HepG2 (cell line): Measurements from ENCODE around the gene NUTM2D.
"Not testable (repeated sequence)": the region's sequence is repeated elsewhere in the genome, so short reads cannot be mapped to it uniquely, and the experiment has no call there.

Experiments
- ARHGAP35 ChIP-seq: sonication (generic); formaldehyde crosslinking; IDR thresholded peaks from 2 replicates; pipeline ENCODE4 v1.9.0; 2022; ENCODE audit warnings: mild to moderate bottlenecking, inconsistent platforms, moderate library complexity, missing genetic modification reagents, borderline replicate concordance
- DMAP1 ChIP-seq: IDR thresholded peaks from 2 replicates; pipeline ENCODE4 v1.6.1; 2016
- FOXK1 ChIP-seq: sonication (generic); formaldehyde crosslinking; IDR thresholded peaks from 2 replicates; pipeline ENCODE4 v1.4.0; 2020; ENCODE audit warnings: low read depth, missing genetic modification reagents, borderline replicate concordance
- KDM1A ChIP-seq: IDR thresholded peaks from 2 replicates; pipeline ENCODE4 v1.6.1; 2016; ENCODE audit warnings: missing compliant biosample characterization
- MBD4 ChIP-seq: IDR thresholded peaks from 2 replicates; pipeline ENCODE4 v1.6.1; 2012; ENCODE audit warnings: low read length, inconsistent platforms, borderline replicate concordance
- NFE2L2 ChIP-seq: fragments of 150-350 bp; IDR thresholded peaks from 2 replicates; pipeline ENCODE4 v1.6.1; 2014; ENCODE audit warnings: low read length
- NR2C2 ChIP-seq: sonication (generic); formaldehyde crosslinking; IDR thresholded peaks from 2 replicates; pipeline ENCODE4 v1.4.0; 2020; ENCODE audit warnings: missing genetic modification reagents, mild to moderate bottlenecking, moderate library complexity, borderline replicate concordance
- TARDBP ChIP-seq: sonication (generic); formaldehyde crosslinking; IDR thresholded peaks from 2 replicates; pipeline ENCODE4 v1.8.0; 2022; ENCODE audit warnings: mild to moderate bottlenecking, missing genetic modification reagents
- TF ChIP-seq, protein P1 (sequence below): sonication (generic); formaldehyde crosslinking; IDR thresholded peaks from 2 replicates; pipeline ENCODE4 v1.9.0; 2021; ENCODE audit warnings: missing genetic modification reagents, borderline replicate concordance
- TF ChIP-seq, protein P2 (sequence below): sonication (generic); formaldehyde crosslinking; IDR thresholded peaks from 2 replicates; pipeline ENCODE4 v1.5.0; 2020; ENCODE audit warnings: mild to moderate bottlenecking, missing genetic modification reagents, moderate library complexity
- TF ChIP-seq, protein P3 (sequence below): sonication (generic); formaldehyde crosslinking; IDR thresholded peaks from 2 replicates; pipeline ENCODE4 v1.4.0; 2020; ENCODE audit warnings: missing genetic modification reagents
- TF ChIP-seq, protein P4 (sequence below): sonication (generic); formaldehyde crosslinking; IDR thresholded peaks from 2 replicates; pipeline ENCODE4 v1.4.0; 2020; ENCODE audit warnings: missing genetic modification reagents

DNA sequence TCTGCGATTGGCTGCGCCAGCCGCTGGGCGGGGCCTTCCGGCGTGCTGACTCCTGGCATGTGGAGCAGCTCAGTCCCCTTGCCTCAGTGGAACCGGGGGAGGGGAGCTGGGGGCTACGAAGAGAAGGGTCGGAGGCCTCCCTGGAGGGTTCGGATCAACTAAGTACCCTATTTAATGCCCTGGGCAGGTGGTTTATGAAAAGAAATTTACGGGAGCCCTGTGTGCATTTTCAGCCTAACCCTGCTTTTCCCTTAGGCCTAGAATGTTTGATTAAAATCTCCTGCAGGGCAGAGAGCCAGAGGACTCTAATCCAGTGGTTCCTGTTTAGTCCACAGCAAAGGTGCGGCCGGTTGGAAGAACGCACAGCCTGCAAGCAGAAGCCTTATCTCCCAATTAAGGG, 33.8 kb downstream of the NUTM2D start:
- TF ChIP-seq, protein P1, sequence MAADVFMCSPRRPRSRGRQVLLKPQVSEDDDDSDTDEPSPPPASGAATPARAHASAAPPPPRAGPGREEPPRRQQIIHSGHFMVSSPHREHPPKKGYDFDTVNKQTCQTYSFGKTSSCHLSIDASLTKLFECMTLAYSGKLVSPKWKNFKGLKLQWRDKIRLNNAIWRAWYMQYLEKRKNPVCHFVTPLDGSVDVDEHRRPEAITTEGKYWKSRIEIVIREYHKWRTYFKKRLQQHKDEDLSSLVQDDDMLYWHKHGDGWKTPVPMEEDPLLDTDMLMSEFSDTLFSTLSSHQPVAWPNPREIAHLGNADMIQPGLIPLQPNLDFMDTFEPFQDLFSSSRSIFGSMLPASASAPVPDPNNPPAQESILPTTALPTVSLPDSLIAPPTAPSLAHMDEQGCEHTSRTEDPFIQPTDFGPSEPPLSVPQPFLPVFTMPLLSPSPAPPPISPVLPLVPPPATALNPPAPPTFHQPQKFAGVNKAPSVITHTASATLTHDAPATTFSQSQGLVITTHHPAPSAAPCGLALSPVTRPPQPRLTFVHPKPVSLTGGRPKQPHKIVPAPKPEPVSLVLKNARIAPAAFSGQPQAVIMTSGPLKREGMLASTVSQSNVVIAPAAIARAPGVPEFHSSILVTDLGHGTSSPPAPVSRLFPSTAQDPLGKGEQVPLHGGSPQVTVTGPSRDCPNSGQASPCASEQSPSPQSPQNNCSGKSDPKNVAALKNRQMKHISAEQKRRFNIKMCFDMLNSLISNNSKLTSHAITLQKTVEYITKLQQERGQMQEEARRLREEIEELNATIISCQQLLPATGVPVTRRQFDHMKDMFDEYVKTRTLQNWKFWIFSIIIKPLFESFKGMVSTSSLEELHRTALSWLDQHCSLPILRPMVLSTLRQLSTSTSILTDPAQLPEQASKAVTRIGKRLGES = not testable (repeated sequence)
- not testable (repeated sequence) for TF ChIP-seq TARDBP; DMAP1 (CRISPR knock-in tag); NFE2L2; NR2C2 (CRISPR knock-in tag); ARHGAP35 (CRISPR knock-in tag); FOXK1 (CRISPR knock-in tag); MBD4; KDM1A (CRISPR knock-in tag)
- TF ChIP-seq, protein P2, sequence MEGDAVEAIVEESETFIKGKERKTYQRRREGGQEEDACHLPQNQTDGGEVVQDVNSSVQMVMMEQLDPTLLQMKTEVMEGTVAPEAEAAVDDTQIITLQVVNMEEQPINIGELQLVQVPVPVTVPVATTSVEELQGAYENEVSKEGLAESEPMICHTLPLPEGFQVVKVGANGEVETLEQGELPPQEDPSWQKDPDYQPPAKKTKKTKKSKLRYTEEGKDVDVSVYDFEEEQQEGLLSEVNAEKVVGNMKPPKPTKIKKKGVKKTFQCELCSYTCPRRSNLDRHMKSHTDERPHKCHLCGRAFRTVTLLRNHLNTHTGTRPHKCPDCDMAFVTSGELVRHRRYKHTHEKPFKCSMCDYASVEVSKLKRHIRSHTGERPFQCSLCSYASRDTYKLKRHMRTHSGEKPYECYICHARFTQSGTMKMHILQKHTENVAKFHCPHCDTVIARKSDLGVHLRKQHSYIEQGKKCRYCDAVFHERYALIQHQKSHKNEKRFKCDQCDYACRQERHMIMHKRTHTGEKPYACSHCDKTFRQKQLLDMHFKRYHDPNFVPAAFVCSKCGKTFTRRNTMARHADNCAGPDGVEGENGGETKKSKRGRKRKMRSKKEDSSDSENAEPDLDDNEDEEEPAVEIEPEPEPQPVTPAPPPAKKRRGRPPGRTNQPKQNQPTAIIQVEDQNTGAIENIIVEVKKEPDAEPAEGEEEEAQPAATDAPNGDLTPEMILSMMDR (CRISPR knock-in tag) = not testable (repeated sequence)
- TF ChIP-seq, protein P3, sequence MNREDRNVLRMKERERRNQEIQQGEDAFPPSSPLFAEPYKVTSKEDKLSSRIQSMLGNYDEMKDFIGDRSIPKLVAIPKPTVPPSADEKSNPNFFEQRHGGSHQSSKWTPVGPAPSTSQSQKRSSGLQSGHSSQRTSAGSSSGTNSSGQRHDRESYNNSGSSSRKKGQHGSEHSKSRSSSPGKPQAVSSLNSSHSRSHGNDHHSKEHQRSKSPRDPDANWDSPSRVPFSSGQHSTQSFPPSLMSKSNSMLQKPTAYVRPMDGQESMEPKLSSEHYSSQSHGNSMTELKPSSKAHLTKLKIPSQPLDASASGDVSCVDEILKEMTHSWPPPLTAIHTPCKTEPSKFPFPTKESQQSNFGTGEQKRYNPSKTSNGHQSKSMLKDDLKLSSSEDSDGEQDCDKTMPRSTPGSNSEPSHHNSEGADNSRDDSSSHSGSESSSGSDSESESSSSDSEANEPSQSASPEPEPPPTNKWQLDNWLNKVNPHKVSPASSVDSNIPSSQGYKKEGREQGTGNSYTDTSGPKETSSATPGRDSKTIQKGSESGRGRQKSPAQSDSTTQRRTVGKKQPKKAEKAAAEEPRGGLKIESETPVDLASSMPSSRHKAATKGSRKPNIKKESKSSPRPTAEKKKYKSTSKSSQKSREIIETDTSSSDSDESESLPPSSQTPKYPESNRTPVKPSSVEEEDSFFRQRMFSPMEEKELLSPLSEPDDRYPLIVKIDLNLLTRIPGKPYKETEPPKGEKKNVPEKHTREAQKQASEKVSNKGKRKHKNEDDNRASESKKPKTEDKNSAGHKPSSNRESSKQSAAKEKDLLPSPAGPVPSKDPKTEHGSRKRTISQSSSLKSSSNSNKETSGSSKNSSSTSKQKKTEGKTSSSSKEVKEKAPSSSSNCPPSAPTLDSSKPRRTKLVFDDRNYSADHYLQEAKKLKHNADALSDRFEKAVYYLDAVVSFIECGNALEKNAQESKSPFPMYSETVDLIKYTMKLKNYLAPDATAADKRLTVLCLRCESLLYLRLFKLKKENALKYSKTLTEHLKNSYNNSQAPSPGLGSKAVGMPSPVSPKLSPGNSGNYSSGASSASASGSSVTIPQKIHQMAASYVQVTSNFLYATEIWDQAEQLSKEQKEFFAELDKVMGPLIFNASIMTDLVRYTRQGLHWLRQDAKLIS (CRISPR knock-in tag) = not testable (repeated sequence)
- TF ChIP-seq, protein P4, sequence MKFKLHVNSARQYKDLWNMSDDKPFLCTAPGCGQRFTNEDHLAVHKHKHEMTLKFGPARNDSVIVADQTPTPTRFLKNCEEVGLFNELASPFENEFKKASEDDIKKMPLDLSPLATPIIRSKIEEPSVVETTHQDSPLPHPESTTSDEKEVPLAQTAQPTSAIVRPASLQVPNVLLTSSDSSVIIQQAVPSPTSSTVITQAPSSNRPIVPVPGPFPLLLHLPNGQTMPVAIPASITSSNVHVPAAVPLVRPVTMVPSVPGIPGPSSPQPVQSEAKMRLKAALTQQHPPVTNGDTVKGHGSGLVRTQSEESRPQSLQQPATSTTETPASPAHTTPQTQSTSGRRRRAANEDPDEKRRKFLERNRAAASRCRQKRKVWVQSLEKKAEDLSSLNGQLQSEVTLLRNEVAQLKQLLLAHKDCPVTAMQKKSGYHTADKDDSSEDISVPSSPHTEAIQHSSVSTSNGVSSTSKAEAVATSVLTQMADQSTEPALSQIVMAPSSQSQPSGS (CRISPR knock-in tag) = not testable (repeated sequence)
